CD14-positive monocyte (primary cell): ENCODE measurements around the gene FBH1. TPM values are rescaled to one million over a fixed set of nuclear protein-coding genes. Genes with fewer than 3 reads are reported as not detected.

ENCODE experiments used
- DNase-seq, 3 donors: peaks; one replicate each; pipeline ENCODE4 v3.0.0-alpha.2; 2011 to 2022
- H2AFZ ChIP-seq: 2 replicates; pipeline ENCODE4 v1.6.0; 2012; ENCODE audit warnings: mild to moderate bottlenecking, low read depth, low read length, inconsistent platforms; ENCODE audit not compliant: insufficient read depth, poor library complexity, severe bottlenecking
- H3K27ac ChIP-seq, 2 donors: 1 replicate in 1 of 2; 2 replicates in 1 of 2; pipeline ENCODE4 v1.5.1; 2012 to 2013; ENCODE audit warnings: low read length in 2 of 2, control low read depth in 1 of 2, inconsistent platforms in 1 of 2, low read depth in 1 of 2, mild to moderate bottlenecking in 1 of 2
- H3K27me3 ChIP-seq, 2 donors: one replicate each; pipeline versions ENCODE4 v1.6.0 to v1.6.1; 2011 to 2013; ENCODE audit warnings: low read length in 2 of 2; ENCODE audit not compliant: control insufficient read depth in 2 of 2, insufficient read depth in 2 of 2
- H3K36me3 ChIP-seq, 2 donors: replicated peaks in 1 of 2; 1 replicate in 1 of 2; 2 replicates in 1 of 2; pipeline versions ENCODE4 v1.5.1 to v1.6.1; 2012 to 2013; ENCODE audit warnings: low read length in 2 of 2, control low read depth in 1 of 2, inconsistent platforms in 1 of 2, mild to moderate bottlenecking in 1 of 2; ENCODE audit not compliant: insufficient read depth in 2 of 2, control insufficient read depth in 1 of 2
- H3K4me1 ChIP-seq, 2 donors: 1 replicate in 1 of 2; 2 replicates in 1 of 2; pipeline versions ENCODE4 v1.5.1 to v1.6.1; 2012 to 2013; ENCODE audit warnings: low read length in 2 of 2, control low read depth in 1 of 2, inconsistent platforms in 1 of 2, mild to moderate bottlenecking in 1 of 2, moderate library complexity in 1 of 2; ENCODE audit not compliant: insufficient read depth in 2 of 2, control insufficient read depth in 1 of 2
- H3K4me2 ChIP-seq: replicated peaks from 2 replicates; pipeline ENCODE3; 2012; ENCODE audit warnings: low read length, moderate library complexity, mild to moderate bottlenecking; ENCODE audit not compliant: poor library complexity, severe bottlenecking; ENCODE audit errors: extremely low read depth
- H3K4me3 ChIP-seq, 3 experiments: fragments of 200-600 bp in 1 of 3; sonication (generic) in 1 of 3; replicated peaks in 1 of 3; 1 replicate in 2 of 3; 2 replicates in 1 of 3; pipeline ENCODE4 v1.5.1; 2011 to 2013; ENCODE audit warnings: low read length in 3 of 3, mild to moderate bottlenecking in 3 of 3, control low read depth in 2 of 3, low read depth in 2 of 3, inconsistent platforms in 1 of 3, moderate library complexity in 1 of 3
- H3K79me2 ChIP-seq: 2 replicates; pipeline ENCODE4 v1.6.0; 2012; ENCODE audit warnings: mild to moderate bottlenecking, control low read depth, inconsistent platforms, low read length, moderate library complexity; ENCODE audit not compliant: insufficient read depth
- H3K9ac ChIP-seq: 2 replicates; pipeline ENCODE4 v1.6.0; 2017; ENCODE audit warnings: low read length, mild to moderate bottlenecking; ENCODE audit not compliant: insufficient read depth, poor library complexity, severe bottlenecking
- H3K9me3 ChIP-seq, 2 donors: replicated peaks in 1 of 2; 1 replicate in 1 of 2; 2 replicates in 1 of 2; pipeline versions ENCODE4 v1.5.1 to v1.6.1; 2012 to 2013; ENCODE audit warnings: low read length in 2 of 2, control low read depth in 1 of 2; ENCODE audit not compliant: control insufficient read depth in 1 of 2, insufficient read depth in 1 of 2
- H4K20me1 ChIP-seq: 2 replicates; pipeline ENCODE4 v1.6.0; 2012; ENCODE audit warnings: mild to moderate bottlenecking, low read length, control low read depth, moderate library complexity; ENCODE audit not compliant: insufficient read depth
- H3K27ac Mint-ChIP-seq, 7 donors: one replicate each; pipeline ENCODE4 v1.8.0; 2020; ENCODE audit warnings: mild to moderate bottlenecking in 7 of 7, mixed read lengths in 7 of 7, moderate library complexity in 6 of 7, inconsistent platforms in 2 of 7
- H3K27me3 Mint-ChIP-seq, 3 donors: one replicate each; pipeline ENCODE4 v1.8.0; 2021 to 2022; ENCODE audit warnings: low read depth in 3 of 3, mild to moderate bottlenecking in 3 of 3, mixed read lengths in 3 of 3, moderate library complexity in 3 of 3, inconsistent platforms in 1 of 3
- H3K36me3 Mint-ChIP-seq, 2 donors: one replicate each; pipeline ENCODE4 v1.8.0; 2020; ENCODE audit warnings: mixed read lengths in 2 of 2, inconsistent platforms in 1 of 2, mild to moderate bottlenecking in 1 of 2
- H3K4me1 Mint-ChIP-seq: one replicate; pipeline ENCODE4 v1.8.0; 2020; ENCODE audit warnings: mild to moderate bottlenecking, mixed read lengths
- H3K4me3 Mint-ChIP-seq, 2 donors: one replicate each; pipeline ENCODE4 v1.8.0; 2020; ENCODE audit warnings: mild to moderate bottlenecking in 2 of 2, mixed read lengths in 2 of 2, moderate library complexity in 1 of 2
- H3K9me3 Mint-ChIP-seq, 7 donors: one replicate each; pipeline ENCODE4 v1.8.0; 2020 to 2022; ENCODE audit warnings: mixed read lengths in 7 of 7, mild to moderate bottlenecking in 6 of 7, moderate library complexity in 6 of 7, inconsistent platforms in 2 of 7
- CTCF ChIP-seq: fragments of 200-600 bp; IDR thresholded peaks from one replicate; pipeline ENCODE4 v1.8.0; 2022; ENCODE audit warnings: antibody characterized with exemption, mild to moderate bottlenecking
- WGBS: methylation state at CpG from one replicate; pipeline ENCODE4 v1.1.5; 2013; ENCODE audit warnings: missing lambda C conversion rate; ENCODE audit not compliant: insufficient coverage; 5-methylcytosine and 5-hydroxymethylcytosine counted together
- intact Hi-C, 2 donors: fragments of 100-400 bp; cut with micrococcal nuclease; formaldehyde crosslinking; loops; one replicate each; pipeline versions ENCODE4 v1.15.0 to v1.15.1; 2023
- polyA plus RNA-seq, 3 donors: library from polyadenylated mRNA; depleted of rRNA in 1 of 3; unstranded in 2 of 3; stranded (reverse) in 1 of 3; fragments of 300-500 nt in 2 of 3; fragments of >200 nt in 1 of 3; fragmentation: Illumina TruSeq in 2 of 3; gene quantifications; 1 replicate in 2 of 3; 2 replicates in 1 of 3; pipeline ENCODE4 v1.2.3, GENCODE V29; 2012 to 2021

Gene FBH1
- polyA plus RNA-seq, 3 donors, result 33.9 to 73.3 (median 48.3) TPM

DNA sequence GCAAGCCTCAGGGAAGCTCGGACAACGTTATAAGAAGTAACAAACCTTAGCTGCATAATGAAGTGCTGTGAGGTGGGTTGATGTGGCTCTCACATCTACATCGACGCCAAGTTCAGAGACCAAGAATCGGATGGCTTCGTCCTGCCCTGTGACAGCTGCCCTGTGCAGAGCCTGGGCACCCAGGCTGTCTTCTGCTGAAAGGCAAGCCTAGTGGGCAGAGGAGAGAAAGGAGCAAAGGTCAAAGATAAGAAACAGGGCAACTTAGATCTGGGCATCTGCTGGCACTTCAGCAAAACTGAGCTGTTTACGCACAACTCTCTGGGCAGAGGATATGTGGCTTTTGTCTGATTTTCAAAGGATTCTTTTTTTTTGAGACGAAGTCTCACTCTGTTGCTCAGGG, 7.1 kb upstream of the FBH1 start:
- H3K79me2 ChIP-seq, result no peaks in the 10 kb centered on the region
- no peaks in the 10 kb centered on the region for H3K9me3 ChIP-seq
- no peak overlapping the region for H3K4me3 ChIP-seq
- WGBS, result 96% methylated on average over 6 of the region's 8 CpGs
- H3K36me3 Mint-ChIP-seq, result peaks cover 55 to 64% of the 10 kb centered on the region in 2 donors
- H3K9ac ChIP-seq, result no peak overlapping the region
- DNase-seq, result no peak
- no peaks in the 10 kb centered on the region for H3K9me3 Mint-ChIP-seq
- intact Hi-C loops, result no loop called here
- H3K27ac ChIP-seq, result no peak overlapping the region
- no peak for TF ChIP-seq CTCF
- H3K4me3 Mint-ChIP-seq, result no peak overlapping the region
- H3K27ac Mint-ChIP-seq, result peak overlapping the region in 2 of 7 donors; percentile 48 to 57
- H3K36me3 ChIP-seq, result peaks cover 34 to 57% of the 10 kb centered on the region in 2 donors
- H3K4me2 ChIP-seq, result no peak overlapping the region
- no peaks in the 10 kb centered on the region for H3K27me3 ChIP-seq
- H3K27me3 Mint-ChIP-seq, result peaks cover 0 to 2% (median 1%) of the 10 kb centered on the region in 3 donors
- H3K4me1 Mint-ChIP-seq, result peaks cover 4% of the 10 kb centered on the region
- no peak overlapping the region for H2AFZ ChIP-seq
- H4K20me1 ChIP-seq, result peaks cover 3% of the 10 kb centered on the region
- peaks cover 2 to 3% of the 10 kb centered on the region in 2 donors for H3K4me1 ChIP-seq

GRCh38 chr10:5885619-5886018, 4.4 kb upstream of the FBH1 start:
- H4K20me1 ChIP-seq, result peaks cover 4% of the 10 kb centered on the region
- peaks cover 29 to 37% of the 10 kb centered on the region in 2 donors for H3K36me3 ChIP-seq
- H3K4me3 Mint-ChIP-seq, result no peak overlapping the region
- H3K27ac Mint-ChIP-seq, result no peak overlapping the region
- no peak for DNase-seq
- no peak overlapping the region for H3K9ac ChIP-seq
- no peaks in the 10 kb centered on the region for H3K9me3 Mint-ChIP-seq
- no peaks in the 10 kb centered on the region for H3K9me3 ChIP-seq
- TF ChIP-seq CTCF, result no peak
- intact Hi-C loops, result loop anchor here (5.0 kb wide), 2 partner anchors 73 to 203 kb away; partner anchors contain the start of genes GDI2 (in 1 of the 2) and TASOR2 (in 1 of the 2)
- WGBS, result 98% methylated on average over 4 of the region's 5 CpGs
- no peak overlapping the region for H3K27ac ChIP-seq
- no peaks in the 10 kb centered on the region for H3K27me3 ChIP-seq
- H3K79me2 ChIP-seq, result peaks cover 6% of the 10 kb centered on the region
- no peak overlapping the region for H3K4me3 ChIP-seq
- peaks cover 15% of the 10 kb centered on the region for H3K4me1 Mint-ChIP-seq
- H3K27me3 Mint-ChIP-seq, result peaks cover 0 to 2% (median 0%) of the 10 kb centered on the region in 3 donors
- H3K4me1 ChIP-seq, result peaks cover 15 to 21% of the 10 kb centered on the region in 2 donors
- no peak overlapping the region for H3K4me2 ChIP-seq
- no peak overlapping the region for H2AFZ ChIP-seq
- H3K36me3 Mint-ChIP-seq, result peaks cover 44 to 47% of the 10 kb centered on the region in 2 donors
